ENCODE measurements around the gene CELA3B. TPM values are rescaled to one million over a fixed set of nuclear protein-coding genes. Genes with fewer than 3 reads are reported as not detected.

CELA3B gene, protein sequence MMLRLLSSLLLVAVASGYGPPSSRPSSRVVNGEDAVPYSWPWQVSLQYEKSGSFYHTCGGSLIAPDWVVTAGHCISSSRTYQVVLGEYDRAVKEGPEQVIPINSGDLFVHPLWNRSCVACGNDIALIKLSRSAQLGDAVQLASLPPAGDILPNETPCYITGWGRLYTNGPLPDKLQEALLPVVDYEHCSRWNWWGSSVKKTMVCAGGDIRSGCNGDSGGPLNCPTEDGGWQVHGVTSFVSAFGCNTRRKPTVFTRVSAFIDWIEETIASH
- not detected in 2 replicates for total RNA-seq

DNA sequence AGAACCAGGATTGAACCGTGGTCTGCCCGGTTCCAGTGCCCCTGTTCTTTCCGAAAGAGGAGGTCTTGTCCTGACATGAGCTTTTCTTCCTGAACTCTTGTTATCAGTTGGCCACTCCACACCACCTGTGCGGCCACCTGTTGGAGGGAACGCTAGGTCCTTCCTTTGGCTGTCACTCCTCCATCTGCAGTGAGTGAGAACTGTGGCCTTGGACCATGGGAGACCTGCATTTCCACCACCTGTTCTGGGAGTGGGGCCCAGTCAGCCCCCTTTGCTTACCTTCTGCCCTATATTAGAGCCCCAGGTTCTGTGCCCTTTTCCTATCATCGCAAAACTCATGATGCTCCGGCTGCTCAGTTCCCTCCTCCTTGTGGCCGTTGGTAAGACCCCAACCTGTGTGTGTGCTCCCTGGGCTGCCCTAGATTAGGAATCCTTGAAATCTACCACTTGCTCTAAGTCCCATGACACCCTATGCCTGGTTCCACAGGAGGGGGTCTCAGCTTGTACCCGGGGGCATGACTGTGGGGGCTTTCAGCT, at the start of gene CELA3B:
CELA3B (plus strand) TSS at position 320 of the 537 bp plus-strand sequence; CDS start at position 338, 18 bp downstream.

DNA sequence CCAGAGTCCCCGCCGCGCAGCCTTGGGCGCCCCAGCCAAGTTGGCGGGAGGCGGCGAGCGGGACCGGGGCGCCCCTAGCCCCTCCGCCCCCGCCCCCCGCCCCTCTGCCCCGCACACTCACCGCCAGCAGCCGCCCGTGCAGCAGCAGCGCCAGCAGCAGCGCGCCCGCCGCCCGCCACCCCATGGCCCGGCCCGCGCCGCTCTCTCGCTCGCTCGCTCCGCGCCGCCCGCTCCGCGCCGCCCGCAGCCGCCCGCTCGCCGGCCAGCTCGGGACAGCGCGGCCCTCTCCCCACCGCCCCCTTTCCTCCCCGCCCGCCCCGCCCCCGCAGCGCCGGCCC, 39.8 kb upstream of the CELA3B start, which contains the start of gene HSPG2:
HSPG2 (minus strand) TSS at position 277 of the 338 bp plus-strand sequence; CDS start at position 184, 93 bp downstream.

DNA sequence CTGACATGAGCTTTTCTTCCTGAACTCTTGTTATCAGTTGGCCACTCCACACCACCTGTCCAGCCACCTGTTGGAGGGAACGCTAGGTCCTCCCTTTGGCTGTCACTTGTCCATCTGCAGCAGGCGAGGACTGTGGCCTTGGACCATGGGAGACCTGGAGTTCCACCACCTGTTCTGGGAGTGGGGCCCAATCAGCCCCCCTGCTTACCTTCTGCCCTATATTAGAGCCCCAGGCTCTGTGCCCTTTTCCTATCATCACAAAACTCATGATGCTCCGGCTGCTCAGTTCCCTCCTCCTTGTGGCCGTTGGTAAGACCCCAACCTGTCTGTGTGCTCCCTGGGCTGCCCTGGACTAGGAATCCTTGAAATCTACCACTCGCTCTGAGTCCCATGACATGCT, 24.6 kb downstream of the CELA3B start, which contains the start of gene CELA3A:
CELA3A (plus strand) TSS at position 249 of the 400 bp plus-strand sequence; CDS start at position 267, 18 bp downstream.

Small RNA genes lying within 50 kb of the gene (small RNA-seq; reads per million reads assigned to genes)
- gene RN7SL186P: not detected
- not detected for gene RN7SL386P
- not detected for gene RNU6-1022P
- not detected for gene RNU6-776P

Other genes starting within 250 kb of the CELA3B start
- gene USP48, start 193.9 kb upstream of the CELA3B start, total RNA-seq: 79.0 and 80.1 TPM in 2 replicates
- not detected in 2 replicates for gene LDLRAD2, start 164.8 kb upstream of the CELA3B start, total RNA-seq
- 2,022 and 2,795 TPM in 2 replicates for gene HSPG2, start 39.7 kb upstream of the CELA3B start, total RNA-seq
- not detected in 2 replicates for gene CELA3A, start 24.6 kb downstream of the CELA3B start, total RNA-seq
- 747 and 879 TPM in 2 replicates for gene CDC42, start 75.7 kb downstream of the CELA3B start, total RNA-seq
- 0.33 and 1.4 TPM in 2 replicates for gene WNT4, start 166.1 kb downstream of the CELA3B start, total RNA-seq

All from vein endothelial cell (primary cell).